HAP-1 (cell line): ENCODE data around the gene PKP1.

ENCODE experiments used
- DNase-seq, 2 experiments: peaks; one replicate each; pipeline ENCODE4 v3.0.0-alpha.2; 2016 to 2020; ENCODE audit warnings: low spot score in 2 of 2
- H3K27me3 ChIP-seq: fragments of 250-450 bp; sonication (Bioruptor Pico); 2 replicates; pipeline ENCODE4 v1.5.1; 2020; ENCODE audit warnings: low read depth, mild to moderate bottlenecking, moderate library complexity
- H3K36me3 ChIP-seq: fragments of 250-450 bp; sonication (Bioruptor Pico); replicated peaks from 2 replicates; pipeline ENCODE4 v1.5.1; 2020; ENCODE audit warnings: mild to moderate bottlenecking
- H3K4me1 ChIP-seq: fragments of 250-450 bp; sonication (Bioruptor Pico); 2 replicates; pipeline ENCODE4 v1.5.1; 2020; ENCODE audit warnings: mild to moderate bottlenecking
- H3K4me3 ChIP-seq: fragments of 250-450 bp; sonication (Bioruptor Pico); 2 replicates; pipeline ENCODE4 v1.5.1; 2020; ENCODE audit warnings: mild to moderate bottlenecking, moderate library complexity
- H3K9me3 ChIP-seq: fragments of 250-450 bp; sonication (Bioruptor Pico); 2 replicates; pipeline ENCODE4 v1.5.1; 2020; ENCODE audit warnings: mild to moderate bottlenecking, moderate library complexity
- in situ Hi-C: fragments of 300-500 bp; cut with MboI; formaldehyde crosslinking; loops from 3 replicates; pipeline ENCODE4 v1.14.3; 2020; ENCODE audit warnings: low sequenced_read_pairs, inconsistent platforms, mixed read lengths

Gene PKP1

GRCh38 chr1:201361652-201362504 is 78.6 kb downstream of the PKP1 start:
- in situ Hi-C loops: loop anchor here (5.0 kb wide), 1 partner anchor 110 kb away; no protein-coding TSS in a partner anchor
- Histone ChIP-seq H3K4me1 (no peaks in the 10 kb centered on the region), H3K9me3 (no peaks in the 10 kb centered on the region), H3K27me3 (peaks cover 7% of the 10 kb centered on the region), H3K4me3 (no peak overlapping the region), H3K36me3 (no peaks in the 10 kb centered on the region)
- DNase-seq: peak; percentile 29 to 73

- Histone ChIP-seq H3K36me3 (no peaks in the 10 kb centered on the region), H3K9me3 (no peaks in the 10 kb centered on the region), H3K4me1 (no peaks in the 10 kb centered on the region), H3K27me3 (peaks cover 17% of the 10 kb centered on the region), H3K4me3 (no peak overlapping the region)
- no peak for DNase-seq
- in situ Hi-C loops: loop anchor here (5.0 kb wide), 1 partner anchor 111 kb away; no protein-coding TSS in a partner anchor
Observed at GRCh38 chr1:201362906-201363305, 79.6 kb downstream of the PKP1 start.

- Histone ChIP-seq H3K4me1 (no peaks in the 10 kb centered on the region), H3K4me3 (no peak overlapping the region), H3K27me3 (peaks cover 23% of the 10 kb centered on the region), H3K36me3 (no peaks in the 10 kb centered on the region), H3K9me3 (no peaks in the 10 kb centered on the region)
- in situ Hi-C loops: loop anchor here (5.0 kb wide), 1 partner anchor 111 kb away; no protein-coding TSS in a partner anchor
- DNase-seq: no peak
Observed at GRCh38 chr1:201363467-201363866, 80.2 kb downstream of the PKP1 start.

- Histone ChIP-seq H3K4me1 (no peaks in the 10 kb centered on the region), H3K36me3 (no peaks in the 10 kb centered on the region), H3K27me3 (peaks cover 30% of the 10 kb centered on the region), H3K9me3 (no peaks in the 10 kb centered on the region), H3K4me3 (no peak overlapping the region)
- no peak for DNase-seq
- in situ Hi-C loops: loop anchor here (5.0 kb wide), 1 partner anchor 112 kb away; no protein-coding TSS in a partner anchor
Observed at GRCh38 chr1:201364808-201365105, 81.5 kb downstream of the PKP1 start.

- no peak for DNase-seq
- Histone ChIP-seq H3K36me3 (no peaks in the 10 kb centered on the region), H3K4me1 (no peaks in the 10 kb centered on the region), H3K9me3 (no peaks in the 10 kb centered on the region), H3K4me3 (no peak overlapping the region), H3K27me3 (peaks cover 34% of the 10 kb centered on the region)
- in situ Hi-C loops: no loop called here
Observed at GRCh38 chr1:201365251-201365650, 81.9 kb downstream of the PKP1 start.

GRCh38 chr1:201366696-201367095 is 83.4 kb downstream of the PKP1 start:
- Histone ChIP-seq H3K27me3 (peaks cover 48% of the 10 kb centered on the region), H3K4me1 (no peaks in the 10 kb centered on the region), H3K4me3 (no peak overlapping the region), H3K36me3 (no peaks in the 10 kb centered on the region), H3K9me3 (no peaks in the 10 kb centered on the region)
- in situ Hi-C loops: no loop called here
- no peak for DNase-seq

- H3K4me3 ChIP-seq: no peak overlapping the region
- in situ Hi-C loops: no loop called here
Observed at GRCh38 chr1:201369209-201369608, 85.9 kb downstream of the PKP1 start.

GRCh38 chr1:201370500-201370899 is 87.2 kb downstream of the PKP1 start:
- no peak for DNase-seq
- Histone ChIP-seq H3K27me3 (peaks cover 69% of the 10 kb centered on the region), H3K4me3 (no peak overlapping the region), H3K36me3 (no peaks in the 10 kb centered on the region), H3K4me1 (no peaks in the 10 kb centered on the region), H3K9me3 (no peaks in the 10 kb centered on the region)
- in situ Hi-C loops: no loop called here

More at GRCh38 chr1:201369209-201369608, 85.9 kb downstream of the PKP1 start:
- Histone ChIP-seq H3K27me3 (peaks cover 65% of the 10 kb centered on the region), H3K9me3 (no peaks in the 10 kb centered on the region), H3K4me1 (no peaks in the 10 kb centered on the region), H3K36me3 (no peaks in the 10 kb centered on the region)
- no peak for DNase-seq

- no peaks in the 10 kb centered on the region for H3K36me3 ChIP-seq
- H3K4me1 ChIP-seq: no peaks in the 10 kb centered on the region; the same call in 1 of the 2 replicates
- in situ Hi-C loops: no loop called here
- H3K4me3 ChIP-seq: no peak overlapping the region
- no peak for DNase-seq
- peaks cover 69% of the 10 kb centered on the region for H3K27me3 ChIP-seq
- H3K9me3 ChIP-seq: no peaks in the 10 kb centered on the region
Observed at GRCh38 chr1:201371276-201371675, 88.0 kb downstream of the PKP1 start.

GRCh38 chr1:201371792-201372191 is 88.5 kb downstream of the PKP1 start:
- no peak overlapping the region for H3K4me3 ChIP-seq
- no peak for DNase-seq
- no peaks in the 10 kb centered on the region for H3K9me3 ChIP-seq
- in situ Hi-C loops: no loop called here
- H3K4me1 ChIP-seq: no peaks in the 10 kb centered on the region; the same call in 1 of the 2 replicates
- H3K27me3 ChIP-seq: peaks cover 65% of the 10 kb centered on the region
- H3K36me3 ChIP-seq: no peaks in the 10 kb centered on the region

GRCh38 chr1:201374364-201374763 is 91.1 kb downstream of the PKP1 start:
- Histone ChIP-seq H3K4me3 (no peak overlapping the region), H3K4me1 (no peaks in the 10 kb centered on the region; the same call in 1 of the 2 replicates), H3K36me3 (no peaks in the 10 kb centered on the region), H3K9me3 (no peaks in the 10 kb centered on the region), H3K27me3 (peaks cover 43% of the 10 kb centered on the region)
- in situ Hi-C loops: no loop called here
- DNase-seq: peak; percentile 11 to 25

- Histone ChIP-seq H3K4me3 (no peak overlapping the region), H3K27me3 (peaks cover 38% of the 10 kb centered on the region), H3K36me3 (no peaks in the 10 kb centered on the region), H3K9me3 (no peaks in the 10 kb centered on the region), H3K4me1 (no peaks in the 10 kb centered on the region; the same call in 1 of the 2 replicates)
- in situ Hi-C loops: no loop called here
- no peak for DNase-seq
Observed at GRCh38 chr1:201375169-201375568, 91.9 kb downstream of the PKP1 start.

- Histone ChIP-seq H3K36me3 (no peaks in the 10 kb centered on the region), H3K4me1 (no peaks in the 10 kb centered on the region; the same call in 1 of the 2 replicates), H3K9me3 (no peaks in the 10 kb centered on the region), H3K27me3 (peaks cover 29% of the 10 kb centered on the region), H3K4me3 (no peak overlapping the region)
- DNase-seq: no peak
- in situ Hi-C loops: no loop called here
Observed at GRCh38 chr1:201376107-201376463, 92.8 kb downstream of the PKP1 start.

- H3K9me3 ChIP-seq: no peaks in the 10 kb centered on the region
- no peaks in the 10 kb centered on the region; the same call in 1 of the 2 replicates for H3K4me1 ChIP-seq
- no peaks in the 10 kb centered on the region for H3K36me3 ChIP-seq
- H3K4me3 ChIP-seq: no peak overlapping the region
- H3K27me3 ChIP-seq: peaks cover 23% of the 10 kb centered on the region
- peak; percentile 25 to 68 for DNase-seq
- in situ Hi-C loops: no loop called here
Observed at GRCh38 chr1:201376464-201377374, 93.4 kb downstream of the PKP1 start.
